ENCODE data around the gene CNKSR3. TPM values are rescaled to one million over a fixed set of nuclear protein-coding genes. Genes with fewer than 3 reads are reported as not detected.

CNKSR3 gene
- total RNA-seq, 1 donor from 2014 or later = 10.3 TPM

DNA sequence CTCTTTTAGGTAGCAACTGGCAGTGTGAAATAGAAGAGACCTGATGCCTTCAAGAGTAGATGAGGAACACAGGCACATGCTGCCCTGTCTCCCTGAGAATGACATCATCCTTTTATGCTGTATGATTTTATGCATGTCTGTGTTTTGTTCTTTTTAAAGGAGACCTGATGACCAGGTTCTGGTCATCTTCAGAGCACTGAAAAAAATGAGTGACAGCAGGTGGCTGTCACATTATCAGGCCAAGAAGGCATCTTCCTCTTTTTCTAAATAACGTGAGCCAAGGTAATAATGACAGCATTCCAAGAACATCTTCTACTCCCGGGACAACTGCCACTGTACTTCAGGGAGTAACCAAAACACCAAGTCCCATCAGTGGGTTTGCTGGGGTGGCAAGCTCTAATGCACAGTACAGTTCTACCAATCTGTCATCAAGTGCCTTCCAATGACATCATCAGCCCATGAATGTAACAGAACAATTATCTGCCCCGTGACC lies 28.9 kb downstream of the CNKSR3 start:
- TF ChIP-seq, protein P1, sequence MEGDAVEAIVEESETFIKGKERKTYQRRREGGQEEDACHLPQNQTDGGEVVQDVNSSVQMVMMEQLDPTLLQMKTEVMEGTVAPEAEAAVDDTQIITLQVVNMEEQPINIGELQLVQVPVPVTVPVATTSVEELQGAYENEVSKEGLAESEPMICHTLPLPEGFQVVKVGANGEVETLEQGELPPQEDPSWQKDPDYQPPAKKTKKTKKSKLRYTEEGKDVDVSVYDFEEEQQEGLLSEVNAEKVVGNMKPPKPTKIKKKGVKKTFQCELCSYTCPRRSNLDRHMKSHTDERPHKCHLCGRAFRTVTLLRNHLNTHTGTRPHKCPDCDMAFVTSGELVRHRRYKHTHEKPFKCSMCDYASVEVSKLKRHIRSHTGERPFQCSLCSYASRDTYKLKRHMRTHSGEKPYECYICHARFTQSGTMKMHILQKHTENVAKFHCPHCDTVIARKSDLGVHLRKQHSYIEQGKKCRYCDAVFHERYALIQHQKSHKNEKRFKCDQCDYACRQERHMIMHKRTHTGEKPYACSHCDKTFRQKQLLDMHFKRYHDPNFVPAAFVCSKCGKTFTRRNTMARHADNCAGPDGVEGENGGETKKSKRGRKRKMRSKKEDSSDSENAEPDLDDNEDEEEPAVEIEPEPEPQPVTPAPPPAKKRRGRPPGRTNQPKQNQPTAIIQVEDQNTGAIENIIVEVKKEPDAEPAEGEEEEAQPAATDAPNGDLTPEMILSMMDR (conservative IDR thresholded peaks at IDR 0.05; ENCODE audit: low read depth, low read length) = no peak
- no peak for DNase-seq (ENCODE audit: low read depth)
- H3K4me3 ChIP-seq (ENCODE audit: low read depth, low read length) = no peak overlapping the region

DNA sequence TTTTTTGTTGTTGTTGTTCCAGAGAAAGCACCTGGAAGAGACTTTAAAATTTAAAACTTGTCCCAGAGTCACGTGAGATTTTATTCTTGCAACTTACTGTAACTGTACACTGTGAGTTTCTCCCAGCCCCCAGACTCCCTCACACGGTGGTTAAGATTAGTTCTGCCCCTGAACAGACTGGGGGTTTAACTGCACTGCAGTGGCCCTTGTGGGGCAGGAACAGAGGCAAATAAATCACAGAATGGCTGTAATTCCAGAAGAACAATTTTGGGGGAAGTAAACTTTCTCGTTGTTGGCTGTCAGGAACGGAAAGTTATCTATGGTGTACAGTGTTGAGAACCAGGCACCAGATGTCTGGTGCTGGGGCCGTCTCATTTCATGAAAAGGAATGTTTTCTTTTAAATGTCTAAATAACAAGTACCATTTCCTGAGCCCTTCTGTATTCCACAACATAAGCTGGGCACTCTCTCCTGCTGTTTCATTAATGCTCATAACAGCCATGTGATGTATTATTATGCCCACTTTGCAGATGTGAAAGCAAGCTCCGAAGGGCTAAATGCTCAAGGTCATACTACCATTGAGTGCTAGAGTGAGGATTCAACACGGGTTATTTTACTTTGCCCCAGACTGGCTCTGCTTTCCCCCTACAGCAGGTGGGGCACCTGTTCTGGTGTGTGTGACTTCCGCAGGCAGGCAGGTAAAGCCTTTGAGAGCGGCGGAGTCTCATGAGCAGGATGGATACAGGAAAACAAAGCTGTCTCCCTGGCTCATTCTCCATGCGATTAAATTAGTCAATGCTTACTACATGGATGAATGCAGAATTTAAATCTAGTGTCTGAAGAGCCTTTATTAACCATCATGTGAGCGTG lies 30.5 kb downstream of the CNKSR3 start:
- no peak for DNase-seq (ENCODE audit: low read depth)
- no peak overlapping the region for H3K4me3 ChIP-seq (ENCODE audit: low read depth, low read length)
- TF ChIP-seq, protein P1 (conservative IDR thresholded peaks at IDR 0.05; ENCODE audit: low read depth, low read length) = no peak

DNA sequence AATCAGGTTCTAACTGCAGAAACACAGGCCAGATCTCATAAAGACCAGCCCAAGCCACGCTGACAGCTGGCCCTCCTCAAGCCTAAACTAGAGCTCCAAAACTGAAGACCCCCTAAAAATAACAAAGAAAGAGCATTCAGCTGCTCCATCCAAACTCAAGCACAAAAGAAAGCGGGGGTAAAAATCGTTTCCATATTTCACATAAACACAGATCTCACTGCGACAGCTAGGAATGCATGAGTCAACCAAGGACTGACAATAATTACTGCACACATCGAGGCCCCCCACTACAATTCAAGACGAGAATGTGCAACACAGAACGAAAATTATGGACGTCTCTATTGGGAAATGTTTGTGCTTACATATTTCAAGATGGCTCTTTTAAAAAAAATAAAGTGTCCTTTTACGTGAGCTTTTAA lies 31.1 kb downstream of the CNKSR3 start:
- TF ChIP-seq, protein P1 (conservative IDR thresholded peaks at IDR 0.05; ENCODE audit: low read depth, low read length) = no peak
- no peak for DNase-seq (ENCODE audit: low read depth)
- H3K4me3 ChIP-seq (ENCODE audit: low read depth, low read length) = no peak overlapping the region

DNA sequence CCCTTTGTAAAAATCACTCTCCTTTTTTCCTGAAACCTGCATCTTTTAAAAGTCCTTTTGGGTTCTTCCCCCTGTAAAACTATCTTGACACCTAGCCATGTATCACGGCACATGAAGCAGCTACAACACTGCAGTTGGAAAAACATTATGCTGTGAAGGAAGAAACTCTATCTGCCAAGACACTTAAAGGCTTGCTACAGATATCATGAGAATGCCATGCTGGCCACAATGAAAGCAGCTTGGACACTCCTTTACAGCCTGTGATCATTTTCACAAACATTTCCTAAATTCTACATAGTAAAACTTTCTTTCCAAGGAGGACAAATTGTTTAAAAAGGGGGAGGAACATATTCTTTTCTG lies 31.8 kb downstream of the CNKSR3 start:
- DNase-seq (ENCODE audit: low read depth) = no peak
- TF ChIP-seq, protein P1 (conservative IDR thresholded peaks at IDR 0.05; ENCODE audit: low read depth, low read length) = no peak
- H3K4me3 ChIP-seq (ENCODE audit: low read depth, low read length) = peak overlapping the region; percentile 57

DNA sequence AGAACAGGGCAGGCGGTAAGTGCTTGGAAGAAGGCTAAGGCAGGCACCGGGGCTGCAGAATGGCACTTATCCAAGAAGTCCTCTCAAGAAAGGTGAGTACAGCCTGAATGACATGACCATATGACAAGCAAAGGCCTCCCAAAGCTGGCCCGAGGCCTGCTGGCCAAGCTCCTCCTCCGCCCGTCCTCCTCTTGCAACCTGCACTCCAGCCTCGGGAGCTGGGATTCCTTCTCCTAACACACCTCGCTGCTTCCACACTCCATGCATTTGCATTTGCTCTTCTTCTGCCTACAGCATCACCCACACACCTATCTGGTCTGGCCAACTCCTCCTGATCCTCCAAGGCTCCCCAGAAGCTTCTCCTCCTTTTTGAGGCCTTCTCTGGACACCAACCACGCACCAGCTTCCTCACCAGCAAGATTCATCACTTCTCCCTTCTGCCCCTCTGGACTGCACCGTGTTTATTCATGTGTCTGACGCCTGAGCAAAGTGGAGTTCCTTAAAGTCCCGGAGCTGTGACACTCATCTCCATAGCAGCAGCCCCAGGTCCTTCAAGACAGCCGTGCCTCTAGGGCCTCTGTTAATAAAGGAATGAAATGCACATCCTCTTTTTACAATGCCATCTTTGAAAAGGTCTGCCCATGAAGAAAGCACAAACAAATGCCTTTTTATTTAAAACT lies 32.3 kb downstream of the CNKSR3 start:
- DNase-seq (ENCODE audit: low read depth) = no peak
- TF ChIP-seq, protein P1 (conservative IDR thresholded peaks at IDR 0.05; ENCODE audit: low read depth, low read length) = no peak
- H3K4me3 ChIP-seq (ENCODE audit: low read depth, low read length) = peak overlapping the region; percentile 57

DNA sequence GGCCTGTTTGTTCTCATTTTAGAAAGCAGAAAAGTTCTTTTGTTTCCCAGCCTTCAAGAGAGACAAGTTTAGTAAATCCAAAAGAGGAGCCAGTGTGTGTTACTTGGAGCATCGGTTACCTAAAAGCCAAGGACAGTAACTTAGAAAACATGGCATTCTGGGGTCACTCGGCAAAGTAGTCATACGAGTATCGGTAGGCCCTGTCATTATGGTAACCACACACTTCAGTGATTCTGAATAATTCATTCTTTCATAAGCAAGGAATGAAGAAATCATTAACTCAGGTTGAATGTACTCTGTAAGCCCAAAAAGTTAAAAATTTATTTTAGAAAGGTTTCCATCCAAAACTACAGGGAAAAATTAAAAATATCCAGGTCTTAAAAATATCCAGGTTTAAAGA lies 34.0 kb downstream of the CNKSR3 start:
- peak overlapping the region; percentile 57 for H3K4me3 ChIP-seq (ENCODE audit: low read depth, low read length)
- peak; percentile 89 for DNase-seq (ENCODE audit: low read depth)

More for the DNA sequence above, 34.0 kb downstream of the CNKSR3 start:
- TF ChIP-seq, protein P1 (conservative IDR thresholded peaks at IDR 0.05; ENCODE audit: low read depth, low read length) = no peak
